ENCODE measurements around the gene CLRN2. TPM values are rescaled to one million over a fixed set of nuclear protein-coding genes. Genes with fewer than 3 reads are reported as not detected.
A peak's percentile ranks its signal among the peaks of the same experiment; 100 is the strongest.
"Not testable (repeated sequence)": the region's sequence is repeated elsewhere in the genome, so short reads cannot be mapped to it uniquely, and the experiment has no call there.

CLRN2 gene
- total RNA-seq, 1 experiment from 2014 or later: not detected

GRCh38 chr4:17502756-17503155 lies 12.2 kb upstream of the CLRN2 start:
- no peak for DNase-seq (ENCODE audit: extremely low read depth, low read depth)

- DNase-seq (ENCODE audit: extremely low read depth, low read depth): no peak
These were observed 10.9 kb upstream of the CLRN2 start for GRCh38 chr4:17504081-17504480.

GRCh38 chr4:17510582-17510981 lies 4.4 kb upstream of the CLRN2 start:
- DNase-seq (ENCODE audit: extremely low read depth, low read depth): no peak

DNA sequence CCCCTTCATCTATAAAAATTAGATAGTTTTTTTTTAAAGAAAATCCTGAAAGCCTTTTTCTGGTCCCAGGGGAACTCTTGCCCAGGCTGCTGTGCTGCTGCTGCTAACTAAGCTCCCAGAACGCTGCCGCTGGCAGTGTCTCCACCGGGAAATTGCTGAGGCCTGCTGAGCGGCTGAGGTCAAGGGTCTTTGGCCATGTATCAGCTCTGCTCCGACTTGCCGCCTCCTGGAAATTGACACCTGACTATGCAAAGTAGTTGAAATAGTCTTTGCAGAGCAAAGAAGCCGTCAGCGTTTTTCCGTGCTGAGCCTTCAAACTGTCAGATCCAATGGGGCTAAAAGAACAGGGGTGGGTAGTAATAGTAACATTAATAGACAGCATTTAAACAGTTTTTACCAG lies 3.9 kb upstream of the CLRN2 start:
- no peak for DNase-seq (ENCODE audit: extremely low read depth, low read depth)

GRCh38 chr4:17511509-17511949 lies 3.4 kb upstream of the CLRN2 start:
- DNase-seq (ENCODE audit: extremely low read depth, low read depth): no peak

GRCh38 chr4:17511950-17512795 lies 2.8 kb upstream of the CLRN2 start, which contains the start of gene QDPR:
Gene QDPR (minus strand): TSS chr4:17512090. CDS start chr4:17512054, 36 bp downstream.
- DNase-seq (ENCODE audit: extremely low read depth, low read depth): peak; percentile 73

- no peak for DNase-seq (ENCODE audit: extremely low read depth, low read depth)
These were observed 1.8 kb upstream of the CLRN2 start for GRCh38 chr4:17512973-17513665.

DNA sequence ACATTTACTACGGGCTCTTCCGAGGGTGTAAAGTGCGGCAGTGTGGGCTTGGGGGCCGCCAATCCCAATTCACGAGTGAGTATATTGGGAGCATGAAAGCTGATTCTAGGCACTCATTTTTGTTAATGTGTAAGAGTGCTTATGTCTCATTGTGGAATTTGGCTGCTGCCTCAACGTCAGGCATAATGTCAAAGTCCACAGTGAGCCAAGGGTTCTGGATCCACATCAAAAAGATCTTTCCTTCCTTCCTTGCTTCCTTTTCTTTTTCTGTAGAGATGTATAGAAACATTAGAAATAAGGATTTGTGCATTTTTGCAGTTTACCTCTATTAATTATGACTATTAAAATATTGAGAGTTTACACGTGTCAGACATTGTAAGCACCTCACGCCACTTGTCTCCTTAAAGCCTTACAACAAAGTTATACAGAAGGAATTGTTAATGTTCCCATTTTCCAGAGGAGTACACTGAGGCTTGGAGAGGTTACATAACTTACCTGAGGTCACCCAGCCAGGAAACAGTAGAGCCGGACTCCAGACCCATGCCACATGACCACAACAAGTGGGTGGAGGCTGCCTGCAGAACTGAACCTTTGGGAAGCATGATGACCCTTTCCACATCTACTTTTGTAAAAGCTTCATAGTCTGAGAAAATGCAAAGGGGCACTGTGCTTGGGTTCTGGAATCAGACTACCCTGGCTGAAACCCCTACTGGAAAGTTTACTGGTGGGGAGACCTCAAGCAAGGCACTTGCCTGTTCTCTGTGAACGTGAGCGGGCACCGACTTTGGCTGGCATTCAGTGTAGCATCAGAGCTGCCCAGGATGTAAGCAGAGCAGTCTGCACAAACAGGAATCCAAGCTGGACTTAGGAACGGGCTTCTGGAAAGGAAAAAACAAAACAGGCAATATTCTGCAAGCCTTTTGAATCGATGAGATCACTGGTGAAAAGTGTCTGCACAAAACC lies 761 bp downstream of the CLRN2 start:
- no peak for DNase-seq (ENCODE audit: extremely low read depth, low read depth)

GRCh38 chr4:17516980-17517379 lies 2.0 kb downstream of the CLRN2 start:
- DNase-seq (ENCODE audit: extremely low read depth, low read depth): no peak

DNA sequence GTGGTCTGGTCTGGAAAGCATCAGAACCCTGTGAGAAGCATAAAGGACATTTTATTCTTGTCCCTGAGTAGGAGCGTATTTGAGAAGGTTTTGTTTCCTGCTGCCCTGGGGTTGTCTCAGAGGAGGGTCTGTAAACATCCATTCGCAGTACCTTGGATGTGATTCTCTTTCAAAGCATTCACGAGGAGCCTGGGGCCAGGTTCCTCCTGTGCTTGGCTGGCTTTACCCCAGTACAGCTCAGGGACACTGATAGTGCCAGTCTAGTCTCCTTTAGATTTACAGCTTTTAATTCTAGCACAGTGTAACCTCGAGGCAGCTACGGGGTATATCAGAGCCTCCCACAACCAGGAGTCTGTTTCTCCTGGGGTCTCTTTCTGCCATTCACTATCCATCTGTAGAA lies 2.7 kb downstream of the CLRN2 start:
- no peak for DNase-seq (ENCODE audit: extremely low read depth, low read depth)

- DNase-seq (ENCODE audit: extremely low read depth, low read depth): no peak
These were observed 6.6 kb downstream of the CLRN2 start for GRCh38 chr4:17521595-17521994.

DNA sequence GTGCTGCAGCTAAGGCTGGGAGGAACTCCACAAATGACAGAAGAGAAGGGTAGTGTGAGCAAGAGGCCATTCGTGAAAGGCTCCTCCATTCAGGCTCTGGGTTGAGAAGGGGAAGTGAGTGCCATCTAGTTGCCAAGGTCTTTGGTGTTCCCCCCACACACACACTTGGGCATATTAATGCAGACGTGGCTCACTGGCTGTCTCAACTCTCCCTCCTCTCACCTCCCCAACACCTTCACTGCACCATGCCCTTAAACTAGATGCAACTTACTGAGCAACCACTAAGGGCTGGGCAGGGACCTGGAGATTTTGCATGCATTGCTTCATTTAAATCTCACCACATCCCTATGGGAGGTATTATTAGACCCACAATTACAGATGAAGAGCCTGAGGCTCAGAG lies 8.7 kb downstream of the CLRN2 start:
- DNase-seq (ENCODE audit: extremely low read depth, low read depth): no peak

- DNase-seq (ENCODE audit: extremely low read depth, low read depth): no peak
These were observed 11.9 kb downstream of the CLRN2 start for GRCh38 chr4:17526695-17527477.

DNA sequence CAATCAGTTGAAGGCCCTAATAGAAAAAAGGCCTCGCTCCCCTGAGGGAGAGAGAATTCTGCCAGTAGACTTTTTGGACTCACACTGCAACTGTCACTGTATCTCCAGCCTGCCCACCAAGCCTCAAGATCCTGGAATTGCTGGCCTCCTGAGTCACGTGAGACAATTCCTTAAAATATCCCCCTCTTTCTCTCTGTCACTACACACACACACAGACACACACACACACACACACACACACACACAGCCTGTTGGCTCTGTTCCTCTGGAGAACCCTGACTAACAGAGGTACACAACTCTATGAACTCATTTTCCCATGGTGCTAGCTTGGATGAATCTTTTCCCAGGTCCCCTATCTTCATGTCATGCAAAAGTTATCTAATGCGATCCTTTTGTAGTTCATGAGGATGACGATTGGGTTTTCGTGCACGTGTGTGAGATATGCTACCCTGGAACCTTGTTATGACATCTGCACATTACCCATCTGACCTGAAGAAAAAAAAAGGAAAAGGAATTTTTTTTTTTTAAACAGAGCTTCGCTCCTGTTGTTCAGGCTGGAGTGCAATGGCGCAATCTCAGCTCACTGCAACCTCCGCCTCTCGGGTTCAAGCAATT lies 13.7 kb downstream of the CLRN2 start:
- no peak for DNase-seq (ENCODE audit: extremely low read depth, low read depth)

DNA sequence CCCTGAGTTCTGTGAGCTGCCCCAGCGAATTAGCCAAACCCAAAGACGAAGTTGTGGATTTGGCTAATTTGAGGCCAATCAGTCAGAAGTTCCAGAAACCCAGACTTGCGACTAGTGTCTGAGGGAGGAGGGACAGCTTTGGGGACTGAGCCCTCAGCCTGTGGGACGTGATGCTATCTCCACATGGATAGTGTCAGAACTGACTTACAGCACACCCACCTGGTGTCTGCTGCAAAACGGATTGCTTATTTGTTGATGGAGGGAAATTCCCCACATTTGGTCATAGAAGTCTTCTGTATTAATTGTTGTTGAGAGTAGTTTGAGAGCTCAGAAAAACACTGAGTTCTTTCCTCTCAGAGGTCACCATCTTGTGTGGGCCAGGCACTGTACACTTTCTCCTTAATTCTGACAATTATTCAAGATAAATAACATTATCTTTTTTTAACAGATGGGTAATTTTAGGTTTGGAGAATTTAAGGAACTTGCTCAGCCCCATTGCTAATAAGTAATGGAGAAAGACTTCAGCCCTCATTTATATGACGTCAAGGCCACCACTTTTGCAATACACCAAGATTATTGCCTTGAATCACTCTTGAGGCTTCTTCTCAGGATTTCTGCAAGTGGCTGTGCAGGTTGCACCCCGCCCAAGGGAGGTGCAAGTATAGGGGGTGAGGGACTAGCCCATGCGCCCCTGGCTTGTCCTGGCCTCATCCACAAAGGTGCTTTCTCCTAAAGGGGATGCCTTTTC lies 16.7 kb downstream of the CLRN2 start:
- no peak for DNase-seq (ENCODE audit: extremely low read depth, low read depth)

DNA sequence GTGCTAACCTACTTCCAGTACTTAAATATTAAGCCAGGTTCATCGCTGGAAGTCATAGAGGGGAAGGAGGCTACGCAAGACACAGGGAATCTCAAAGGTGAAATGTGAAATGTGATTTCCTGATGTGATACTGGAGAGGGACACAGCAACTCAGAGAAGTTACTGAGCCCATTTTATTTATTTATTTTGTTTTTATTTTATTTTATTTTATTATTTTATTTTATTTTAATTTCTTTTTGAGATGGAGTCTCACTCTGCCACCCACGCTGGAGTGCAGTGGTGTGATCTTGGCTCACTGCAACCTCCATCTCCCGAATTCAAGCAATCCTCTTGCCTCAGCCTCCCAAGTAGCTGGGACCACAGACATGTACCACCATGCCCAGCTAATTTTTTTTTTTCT lies 19.7 kb downstream of the CLRN2 start:
- DNase-seq (ENCODE audit: extremely low read depth, low read depth): no peak

DNA sequence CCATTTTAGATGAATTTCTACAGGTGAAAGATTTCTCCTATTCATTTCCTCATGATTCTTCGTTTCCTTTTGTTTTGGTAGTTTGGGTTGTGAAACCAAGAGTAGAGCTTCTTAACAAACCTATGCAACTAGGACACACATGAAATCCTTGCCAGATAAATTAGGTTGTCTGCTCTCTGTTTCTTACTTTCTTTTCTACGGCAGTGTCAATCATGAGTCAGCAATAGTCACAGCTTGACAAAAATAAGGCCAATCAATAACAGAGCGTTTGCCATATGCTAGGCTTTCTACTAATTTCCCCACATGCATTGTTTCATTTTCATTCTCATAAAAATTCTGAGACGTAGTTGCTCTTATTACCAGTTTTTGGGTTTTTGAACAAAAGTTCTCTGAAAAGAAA lies 20.3 kb downstream of the CLRN2 start:
- no peak for DNase-seq (ENCODE audit: extremely low read depth, low read depth)

DNA sequence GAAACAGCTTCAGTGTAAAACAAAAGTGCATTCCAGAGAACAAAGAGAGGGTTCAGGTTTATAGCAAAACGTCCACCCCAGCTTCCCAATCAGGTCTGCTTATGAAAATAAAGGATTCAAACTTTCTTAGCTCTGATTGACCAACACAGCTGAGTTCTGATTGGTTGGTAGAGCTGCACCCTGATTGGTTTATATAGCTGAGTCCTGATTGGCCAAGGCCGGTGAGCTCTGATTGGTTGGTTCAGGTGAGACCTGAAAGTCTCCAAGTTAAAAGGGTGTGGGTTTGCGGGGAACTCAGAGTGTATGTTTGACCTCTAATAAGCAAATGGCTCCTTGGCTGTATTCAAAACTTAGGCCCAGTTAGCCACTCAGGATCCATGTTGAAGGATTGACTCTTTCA lies 20.9 kb downstream of the CLRN2 start:
- DNase-seq (ENCODE audit: extremely low read depth, low read depth): no peak

GRCh38 chr4:17537060-17537459 lies 22.1 kb downstream of the CLRN2 start:
- not testable (repeated sequence) for DNase-seq (ENCODE audit: extremely low read depth, low read depth)

Measured in NCI-H460 (cell line).